GM19395 (cell line): ENCODE measurements around the gene BSG.
"Not testable (repeated sequence)": the region's sequence is repeated elsewhere in the genome, so short reads cannot be mapped to it uniquely, and the experiment has no call there.

Experiments
- ATAC-seq: cut with Tn5 transposase; IDR thresholded peaks from one replicate; pipeline ENCODE4 v1.9.1; 2021; ENCODE audit warnings: mild to moderate bottlenecking, moderate library complexity; ENCODE audit not compliant: unreplicated experiment

BSG gene

GRCh38 chr19:602391-603301 lies 30.2 kb downstream of the BSG start:
- ATAC-seq: no peak

- ATAC-seq: not testable (repeated sequence)
Observed at GRCh38 chr19:603302-603639, 30.9 kb downstream of the BSG start.

- not testable (repeated sequence) for ATAC-seq
Observed at GRCh38 chr19:603779-604178, 31.4 kb downstream of the BSG start.

GRCh38 chr19:604355-604754 lies 32.0 kb downstream of the BSG start:
- no peak for ATAC-seq

- not testable (repeated sequence) for ATAC-seq
Observed at GRCh38 chr19:605061-605971, 32.9 kb downstream of the BSG start.

GRCh38 chr19:607301-608154 lies 35.1 kb downstream of the BSG start:
- no peak for ATAC-seq

- no peak for ATAC-seq
Observed at GRCh38 chr19:608155-609003, 36.0 kb downstream of the BSG start.

- ATAC-seq: no peak
Observed at GRCh38 chr19:609004-609346, 36.6 kb downstream of the BSG start.

GRCh38 chr19:610071-610800 lies 37.8 kb downstream of the BSG start:
- no peak for ATAC-seq

GRCh38 chr19:610801-611480 lies 38.5 kb downstream of the BSG start:
- ATAC-seq: no peak

- ATAC-seq: no peak
Observed at GRCh38 chr19:611481-611868, 39.1 kb downstream of the BSG start.

GRCh38 chr19:612941-613340 lies 40.5 kb downstream of the BSG start:
- ATAC-seq: no peak

- no peak for ATAC-seq
Observed at GRCh38 chr19:613732-614567, 41.6 kb downstream of the BSG start.

- no peak for ATAC-seq
Observed at GRCh38 chr19:615619-616018, 43.2 kb downstream of the BSG start.

- no peak for ATAC-seq
Observed at GRCh38 chr19:616062-616700, 43.8 kb downstream of the BSG start.

GRCh38 chr19:616747-617526 lies 44.5 kb downstream of the BSG start:
- ATAC-seq: no peak
